Epithelial cell of prostate (primary cell): ENCODE results near the gene PICK1.
A peak's percentile ranks its signal among the peaks of the same experiment; 100 is the strongest.
"Not testable (repeated sequence)": the region's sequence is repeated elsewhere in the genome, so short reads cannot be mapped to it uniquely, and the experiment has no call there.

Experiments used
- DNase-seq: peaks from one replicate; pipeline ENCODE4 v3.0.0-alpha.2; 2011; ENCODE audit warnings: low read depth, low spot score
- H3K27ac ChIP-seq: fragments of 450-650 bp; 2 replicates; pipeline ENCODE4 v1.5.1; 2017; ENCODE audit warnings: mild to moderate bottlenecking

PICK1 gene

DNA sequence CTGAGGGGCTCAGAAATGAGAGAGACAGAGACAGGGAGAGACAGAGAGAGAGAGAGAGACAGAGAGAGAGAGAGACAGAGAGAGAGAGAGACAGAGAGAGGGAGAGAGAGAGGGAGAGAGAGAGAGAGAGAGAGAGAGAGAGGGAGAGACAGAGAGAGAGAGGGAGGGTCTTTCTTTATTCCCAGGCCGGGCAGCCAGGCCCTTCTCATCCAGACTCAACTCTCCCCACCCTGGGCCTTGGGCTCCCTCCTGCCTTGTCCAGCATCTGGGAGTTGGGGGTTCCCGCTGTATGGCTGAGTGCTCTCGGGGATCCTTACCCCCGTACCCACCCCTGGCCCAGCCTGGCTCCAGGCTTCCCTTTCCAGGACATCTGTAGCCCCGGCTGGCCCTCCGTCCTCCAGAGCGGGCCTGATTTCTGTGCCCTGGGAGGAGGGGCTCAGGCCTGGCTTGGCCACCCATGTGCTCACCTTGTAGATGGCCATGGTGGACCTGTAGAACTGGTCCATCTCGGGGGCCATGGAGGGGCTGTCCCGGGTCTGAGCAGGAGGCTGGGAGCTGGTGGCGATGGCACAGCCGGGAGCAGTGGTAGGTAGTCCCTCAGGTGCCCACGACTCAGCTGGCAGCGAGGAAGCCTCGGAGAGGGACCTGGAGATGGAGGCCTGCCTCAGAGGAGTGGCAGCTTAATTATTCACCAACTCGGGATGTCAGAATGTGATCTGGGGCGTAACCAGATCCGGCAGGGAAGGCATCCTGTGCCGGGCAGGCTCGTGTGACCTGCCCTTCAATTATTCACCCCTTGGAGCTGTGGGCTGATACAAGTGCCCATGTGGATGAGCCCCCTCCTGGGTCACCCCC lies 53.0 kb downstream of the PICK1 start, which contains the start of gene BAIAP2L2:
Gene BAIAP2L2, minus strand, starts transcription at position 677 of the 855 bp plus-strand sequence. Its CDS starts 159 bp downstream, at position 518.
- H3K27ac ChIP-seq, result no peak within 1 kb of the TSS
- DNase-seq, result no peak

DNA sequence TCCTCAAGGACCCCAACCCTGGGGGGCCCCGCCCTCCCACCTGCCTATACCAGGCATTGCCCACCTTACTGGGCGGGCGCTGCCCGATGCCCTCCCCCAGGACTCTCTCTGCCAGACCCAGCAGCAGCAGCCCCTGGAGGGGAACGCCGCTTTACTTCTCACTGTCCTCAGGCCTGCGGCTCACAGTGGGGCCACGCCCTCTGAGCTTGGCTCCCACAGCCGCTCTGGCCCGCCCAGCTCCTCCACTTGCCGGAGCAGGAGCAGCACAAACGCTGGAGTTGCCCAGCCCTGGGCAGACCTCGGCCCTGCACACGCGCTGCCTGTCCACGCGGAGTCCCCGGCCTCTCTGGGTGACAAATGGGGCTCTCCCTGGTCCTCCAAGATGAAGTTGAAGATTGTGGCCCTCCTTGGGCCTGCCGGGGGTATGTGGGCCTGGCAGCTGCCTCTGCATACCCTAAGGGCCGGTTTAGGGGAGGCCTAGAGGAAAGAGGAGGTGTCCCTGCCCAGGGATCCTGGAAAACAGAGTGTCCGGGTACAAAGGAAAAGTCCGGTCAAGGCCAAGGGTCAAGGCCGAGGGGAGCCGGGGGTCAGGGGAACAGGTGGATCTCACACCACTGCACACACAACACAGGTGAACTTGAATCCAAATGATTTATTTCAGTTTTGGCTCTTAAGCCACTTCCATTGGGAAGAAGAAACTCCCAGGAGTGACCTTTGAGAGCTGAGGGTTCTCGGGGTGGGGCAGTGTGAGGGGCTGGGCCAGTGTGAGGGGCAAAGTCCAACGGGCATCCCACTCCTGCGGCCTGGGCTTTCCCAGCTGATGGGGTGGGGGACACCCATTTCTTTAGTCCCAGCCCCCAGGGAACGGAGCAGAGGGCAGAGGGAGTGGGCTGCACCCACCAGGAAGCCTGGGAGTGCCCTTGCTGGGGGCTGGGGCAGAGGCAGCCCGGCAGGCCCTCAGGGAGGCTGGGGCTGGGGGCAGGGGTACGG lies 54.0 kb downstream of the PICK1 start:
- no peak for DNase-seq
- H3K27ac ChIP-seq, result no peak overlapping the region

DNA sequence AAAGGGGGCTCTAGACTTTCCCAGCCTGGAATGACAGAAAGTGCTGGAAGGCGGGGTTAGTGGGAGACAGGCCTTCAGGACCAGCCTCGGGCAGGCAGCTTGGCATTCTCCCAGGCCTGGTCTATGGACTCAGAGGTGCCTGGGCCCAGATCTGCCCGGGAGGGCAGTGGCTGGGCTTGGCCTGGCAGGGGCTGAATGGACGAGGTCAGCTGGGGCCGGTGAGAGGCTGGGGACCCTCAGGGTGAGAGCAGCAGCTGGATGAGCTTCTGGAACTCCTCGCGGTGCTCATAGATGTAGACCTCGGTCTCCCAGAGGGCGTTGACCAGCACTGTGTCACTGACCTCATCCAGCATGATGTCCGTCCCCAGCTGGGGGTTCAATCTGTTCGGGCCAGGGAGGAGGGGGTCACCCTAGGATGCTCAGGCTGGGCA lies 54.7 kb downstream of the PICK1 start:
- no peak overlapping the region for H3K27ac ChIP-seq
- DNase-seq, result no peak

DNA sequence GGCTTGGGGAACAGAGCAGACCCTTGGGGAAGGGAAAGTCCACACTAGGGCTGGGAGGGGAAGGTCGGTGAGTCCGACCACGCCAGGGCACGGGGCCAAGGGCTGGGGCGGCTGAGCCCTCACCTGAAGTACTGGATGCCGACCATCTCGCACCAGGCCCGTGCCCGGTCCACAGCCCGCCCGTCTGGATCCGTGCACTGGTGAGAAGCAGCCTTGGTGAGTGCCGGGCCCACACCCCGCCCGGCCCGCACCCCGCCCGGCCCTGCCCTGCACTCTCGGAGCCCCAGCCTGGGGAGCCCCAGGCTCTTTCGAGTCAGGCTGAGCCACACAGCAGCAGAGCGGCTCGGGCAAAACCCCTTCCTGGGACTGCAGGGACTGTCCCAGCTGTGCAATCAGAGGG lies 55.2 kb downstream of the PICK1 start:
- no peak for DNase-seq
- H3K27ac ChIP-seq, result no peak overlapping the region

DNA sequence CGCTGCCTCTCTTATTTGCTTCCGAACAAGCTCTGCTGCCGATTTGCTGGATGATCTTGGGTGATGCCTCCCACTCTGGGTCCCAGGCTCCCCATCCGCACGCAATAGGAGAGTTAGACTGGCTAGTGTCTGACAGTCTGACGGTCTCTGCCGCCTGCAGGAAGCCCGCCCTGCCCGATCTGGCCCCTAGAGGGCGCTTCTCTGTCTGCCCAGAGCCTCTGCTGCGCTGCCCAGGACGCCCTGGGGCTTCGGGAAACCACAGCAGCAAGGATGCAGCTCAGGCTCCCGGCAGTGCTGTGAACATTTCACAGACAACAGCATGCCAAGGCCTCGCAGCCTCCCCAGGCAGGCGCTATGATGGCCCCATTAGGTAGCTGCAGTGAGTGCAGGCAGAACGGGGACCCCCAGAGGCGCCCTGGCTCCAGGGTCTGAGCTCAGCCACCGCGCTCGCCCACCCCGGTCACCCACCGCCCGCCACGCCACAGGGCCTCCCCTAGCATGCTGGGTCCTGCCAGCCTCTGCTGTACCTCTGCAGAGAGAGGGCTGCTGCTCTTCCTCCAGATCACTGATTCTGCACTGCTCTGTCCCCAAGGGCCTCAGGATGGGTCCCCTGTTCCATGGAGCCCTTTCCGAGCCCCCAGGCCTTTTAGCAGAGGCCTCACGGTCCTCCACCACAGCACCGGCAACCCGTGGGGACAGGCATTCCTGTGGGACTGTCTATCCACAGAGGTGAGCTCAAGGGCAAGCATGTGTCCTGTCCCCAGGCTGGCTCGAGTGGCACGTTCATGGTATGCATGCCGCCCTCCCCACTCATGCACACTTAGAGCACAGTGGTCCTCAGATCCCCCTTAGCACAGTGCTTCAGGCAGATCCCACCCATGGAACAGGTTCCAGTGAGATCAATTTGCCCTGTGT lies 57.5 kb downstream of the PICK1 start:
- no peak overlapping the region for H3K27ac ChIP-seq
- peak; percentile 16 for DNase-seq

DNA sequence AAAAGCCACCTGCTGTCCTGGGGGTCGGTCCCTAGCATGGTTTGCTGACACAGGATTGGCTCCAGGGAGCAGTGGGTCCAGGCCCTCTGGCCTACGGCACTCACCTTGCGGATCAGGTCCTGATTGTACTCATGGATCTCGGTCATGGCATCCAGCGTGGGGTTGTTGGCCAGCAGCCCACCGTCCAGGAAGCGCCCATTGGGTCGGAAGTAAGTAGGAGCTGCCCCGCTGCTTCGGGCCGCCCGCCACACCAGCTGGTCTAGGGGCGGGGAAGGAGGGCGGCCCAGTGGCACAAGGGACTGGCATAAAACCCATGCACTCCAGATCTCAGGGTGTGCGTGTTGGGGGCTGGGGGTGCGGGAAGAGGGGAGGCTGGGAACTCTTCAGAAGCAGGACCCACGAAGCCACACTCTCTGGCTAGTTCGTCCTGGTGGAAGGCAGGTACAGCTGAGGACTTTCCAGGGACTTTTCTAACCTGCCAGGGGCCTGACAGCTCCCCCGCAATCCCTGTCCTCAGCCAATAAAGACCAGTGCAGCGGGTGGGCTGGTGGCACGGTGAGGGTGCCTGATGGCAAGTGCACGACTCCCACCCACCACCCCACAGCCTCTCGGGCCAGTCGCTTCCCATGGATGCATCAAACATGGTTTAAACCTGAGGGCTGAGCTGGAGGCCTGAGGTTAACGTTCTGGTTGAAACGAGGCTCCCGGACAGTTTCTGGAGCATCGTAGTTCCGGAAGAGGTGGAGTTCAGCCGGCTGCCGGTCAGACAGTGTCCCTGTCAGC lies 58.4 kb downstream of the PICK1 start:
- H3K27ac ChIP-seq, result no peak overlapping the region
- DNase-seq, result no peak

DNA sequence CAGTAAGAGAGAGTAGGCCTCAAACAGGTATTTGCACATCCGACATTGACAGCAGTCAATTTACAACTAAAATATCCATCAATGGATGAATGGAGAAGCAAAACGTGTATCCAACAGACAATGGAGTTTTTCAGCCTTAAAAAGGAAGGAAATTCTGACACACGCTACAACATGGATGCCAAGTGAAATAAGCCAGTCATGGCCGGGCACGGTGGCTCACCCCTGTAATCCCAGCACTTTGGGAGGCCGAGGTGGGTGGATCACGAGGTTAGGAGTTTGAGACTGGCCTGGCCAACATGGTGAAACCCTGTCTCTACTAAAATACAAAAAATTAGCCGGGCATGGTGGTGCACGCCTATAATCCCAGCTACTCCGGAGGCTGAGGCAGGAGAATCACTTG lies 60.4 kb downstream of the PICK1 start:
- not testable (repeated sequence) for DNase-seq, H3K27ac ChIP-seq

DNA sequence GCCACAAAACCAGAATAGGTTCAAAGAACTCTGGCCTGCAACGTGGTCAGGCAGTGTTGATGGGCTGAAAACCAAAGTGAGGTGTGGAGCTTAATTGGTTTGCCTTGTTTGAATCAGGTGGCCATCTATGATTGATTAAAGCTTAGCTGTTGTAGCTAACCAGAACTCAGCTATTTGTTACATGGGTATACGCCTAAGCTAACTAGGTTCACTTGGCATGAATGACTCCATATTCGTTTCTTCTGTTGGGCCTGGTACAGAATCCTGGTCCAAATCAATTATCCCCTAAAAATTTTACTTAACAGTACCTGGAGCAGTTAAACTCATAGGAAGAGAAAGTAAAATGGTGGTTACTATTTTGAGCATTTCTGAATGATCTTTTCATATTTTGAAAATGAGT lies 61.0 kb downstream of the PICK1 start:
- DNase-seq, result no peak
- no peak overlapping the region for H3K27ac ChIP-seq

DNA sequence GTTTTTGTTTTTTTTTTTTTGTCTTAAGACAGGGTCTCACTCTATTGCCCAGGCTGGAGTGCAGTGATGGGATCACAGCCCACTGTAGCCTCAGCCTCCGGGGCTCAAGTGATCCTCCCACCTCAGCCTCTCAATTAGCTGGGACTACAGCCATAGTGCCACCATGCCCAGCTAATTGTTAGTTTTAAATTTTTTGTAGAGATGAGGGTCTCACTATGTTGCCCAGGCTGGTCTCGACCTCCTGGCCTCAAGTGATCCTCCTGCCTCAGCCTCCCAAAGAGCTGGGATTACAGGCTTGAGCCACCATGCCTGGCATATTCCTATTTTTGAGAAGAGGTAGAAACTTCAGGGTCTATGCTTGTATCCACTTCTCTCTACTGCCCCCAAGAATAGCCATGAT lies 61.5 kb downstream of the PICK1 start:
- H3K27ac ChIP-seq, DNase-seq: not testable (repeated sequence)

DNA sequence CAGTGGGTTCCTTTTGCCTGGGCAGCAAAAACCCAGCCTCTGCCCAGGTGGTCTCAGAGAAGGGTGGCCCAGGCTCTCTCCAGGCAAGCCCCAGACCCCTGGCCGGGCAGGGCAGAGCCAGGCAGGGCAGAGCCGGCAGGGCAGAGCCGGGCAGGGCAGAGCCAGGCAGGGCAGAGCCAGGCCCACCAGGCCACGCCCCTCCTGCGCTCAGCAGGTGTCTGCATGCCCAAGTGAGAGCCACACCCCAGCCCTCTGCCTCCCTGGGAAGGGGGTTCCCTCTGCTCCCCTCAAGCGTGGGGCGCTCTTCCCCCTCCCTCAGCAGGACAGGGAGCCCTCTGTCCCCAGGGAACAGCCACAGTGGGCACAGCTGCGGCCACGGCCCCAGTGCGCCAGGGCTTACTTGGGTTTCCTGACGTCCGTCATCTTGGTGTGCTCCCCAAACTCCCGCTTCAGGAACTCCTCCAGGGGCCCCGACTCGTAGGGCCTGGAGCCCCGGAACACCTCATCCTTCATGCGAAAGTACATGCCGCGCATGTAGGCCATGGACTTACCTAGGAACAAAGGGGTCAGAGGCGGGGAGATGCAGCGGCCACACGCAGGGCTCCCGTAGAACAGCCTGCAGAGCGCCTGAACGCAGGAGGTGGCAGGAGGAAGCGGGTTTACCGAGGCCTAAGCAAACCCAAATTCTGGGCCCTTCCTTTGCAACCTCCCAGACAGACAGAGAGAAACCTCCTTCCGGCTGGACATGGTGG lies 63.3 kb downstream of the PICK1 start:
- DNase-seq, result no peak
- H3K27ac ChIP-seq, result no peak overlapping the region

DNA sequence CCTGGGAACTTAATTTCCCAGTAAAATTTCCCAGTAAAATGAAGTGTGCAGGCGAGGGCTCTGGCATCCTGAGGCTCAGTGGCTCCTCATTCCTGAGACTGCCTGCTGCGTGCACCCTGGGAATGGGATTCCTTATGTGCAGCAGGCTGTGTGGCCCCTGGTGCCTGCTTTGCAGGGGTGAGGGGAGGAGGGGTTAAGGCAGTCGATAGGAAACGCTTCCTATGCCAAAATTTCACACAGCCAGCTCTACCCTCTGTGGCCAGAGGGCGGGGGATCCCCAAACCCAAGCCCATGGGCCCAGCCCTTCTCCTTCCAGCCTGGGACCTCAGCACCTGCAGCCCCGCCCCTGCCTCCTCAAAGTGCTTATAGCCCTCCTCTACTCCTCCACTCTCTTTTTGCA lies 65.4 kb downstream of the PICK1 start:
- no peak overlapping the region for H3K27ac ChIP-seq
- DNase-seq, result no peak

DNA sequence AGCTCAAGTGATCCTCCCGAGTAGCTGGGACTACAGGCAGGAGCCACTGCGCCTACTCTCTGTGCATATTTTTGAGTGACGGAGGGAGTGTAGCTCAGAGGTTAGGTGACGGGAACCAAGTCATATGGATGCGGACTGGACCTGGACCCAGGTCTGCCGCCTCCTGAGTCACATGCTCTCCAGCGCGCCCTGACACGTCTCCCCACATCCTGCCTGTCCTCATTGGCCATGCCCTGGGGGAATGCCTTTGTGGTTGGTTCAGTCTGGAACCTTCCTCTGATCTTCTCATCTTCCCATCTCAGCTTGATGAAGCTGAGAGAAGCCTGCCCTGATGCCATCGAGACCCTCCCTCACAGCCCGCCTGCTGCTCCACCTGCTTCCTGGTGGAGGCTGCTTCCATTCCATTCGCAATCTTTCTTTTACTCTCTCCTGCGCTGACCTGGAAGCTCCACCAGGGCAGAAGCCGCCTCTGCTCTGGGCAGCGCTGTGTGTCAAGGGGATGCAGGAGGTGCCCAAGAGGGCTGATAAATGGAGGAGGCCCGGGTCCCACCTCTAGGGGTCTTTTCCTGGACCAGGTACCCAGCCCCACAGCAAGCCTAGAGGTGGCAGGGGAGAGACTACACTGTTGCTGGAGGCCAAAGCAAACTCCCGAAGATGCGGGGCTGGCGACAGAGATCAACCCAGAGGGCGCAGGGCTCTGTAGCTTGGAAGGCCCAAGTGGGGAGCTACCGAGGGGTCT lies 67.2 kb downstream of the PICK1 start:
- peak overlapping the region; percentile 24 for H3K27ac ChIP-seq
- peak; percentile 61 for DNase-seq

DNA sequence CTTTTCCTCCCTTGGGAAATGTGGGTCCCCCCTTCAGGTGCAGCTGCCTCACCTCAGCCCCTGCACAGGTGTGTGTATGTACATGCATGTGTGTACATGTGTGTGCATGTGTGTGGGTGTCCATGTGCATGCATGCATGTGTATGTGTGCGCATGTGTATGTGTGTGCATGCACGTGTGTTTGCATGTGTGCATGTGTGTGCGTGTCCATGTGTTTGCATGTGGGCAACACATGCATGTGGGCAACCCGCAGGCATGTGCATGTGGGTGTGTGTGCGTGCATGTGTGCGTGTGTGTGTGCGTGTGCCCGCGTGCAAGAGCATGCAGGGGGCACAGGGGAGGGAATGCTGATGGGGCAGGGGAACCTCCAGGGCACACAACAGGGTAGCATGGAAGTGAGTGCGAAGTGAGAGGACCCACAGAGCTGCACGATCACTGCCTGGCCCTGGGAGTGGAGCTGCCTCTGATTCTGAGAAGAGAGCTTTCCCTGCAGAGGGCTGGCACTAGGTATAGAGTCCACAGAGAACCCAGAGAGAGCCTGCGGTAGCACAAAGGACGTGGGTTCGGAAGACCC lies 67.9 kb downstream of the PICK1 start:
- no peak for DNase-seq
- H3K27ac ChIP-seq, result no peak overlapping the region
